B cell (primary cell): ENCODE measurements around the gene AGTPBP1. TPM values are rescaled to one million over a fixed set of nuclear protein-coding genes. Genes with fewer than 3 reads are reported as not detected.

Experiments used
- ATAC-seq: fragments of 200-7000 bp; cut with Tn5 transposase; one replicate; pipeline ENCODE4 v1.10.0; 2021; ENCODE audit warnings: low read depth, mild to moderate bottlenecking, moderate number of reproducible peaks, moderate library complexity
- CTCF ChIA-PET: fragments of 350-600 bp; sonication (Branson Sonifier 250); formaldehyde crosslinking; loops from one replicate; lab custom pipeline; 2021; ENCODE audit warnings: antibody characterized with exemption, inconsistent platforms; lab: Charles Lee
- POLR2A ChIA-PET: fragments of 350-600 bp; sonication (Branson Sonifier 250); formaldehyde crosslinking; loops from one replicate; lab custom pipeline; 2021; ENCODE audit warnings: antibody characterized with exemption; lab: Charles Lee
- DNase-seq: peaks from one replicate; pipeline ENCODE4 v3.0.0; 2013
- H2AFZ ChIP-seq: 2 replicates; pipeline ENCODE4 v1.6.1; 2012; ENCODE audit warnings: mild to moderate bottlenecking, low read depth, low read length; ENCODE audit not compliant: insufficient read depth, poor library complexity, severe bottlenecking
- H3K27ac ChIP-seq, 2 donors: 1 replicate in 1 of 2; 2 replicates in 1 of 2; pipeline ENCODE4 v1.5.1; 2012 to 2013; ENCODE audit warnings: low read length in 2 of 2, mild to moderate bottlenecking in 2 of 2, moderate library complexity in 1 of 2
- H3K27me3 ChIP-seq, 4 experiments: fragments of 200-600 bp in 1 of 4; sonication (generic) in 1 of 4; replicated peaks in 1 of 4; 1 replicate in 2 of 4; 2 replicates in 2 of 4; pipeline versions ENCODE4 v1.6.1 to v1.7.0; 2013 to 2016; ENCODE audit warnings: low read length in 3 of 4, mild to moderate bottlenecking in 2 of 4, mixed read lengths in 1 of 4, moderate library complexity in 1 of 4; ENCODE audit not compliant: insufficient read depth in 4 of 4, control insufficient read depth in 3 of 4; ENCODE audit errors: control extremely low read depth in 1 of 4
- H3K36me3 ChIP-seq, 2 experiments: replicated peaks in 1 of 2; 1 replicate in 1 of 2; 2 replicates in 1 of 2; pipeline versions ENCODE4 v1.6.1 to v1.7.1; 2013; ENCODE audit warnings: low read length in 1 of 2; ENCODE audit not compliant: insufficient read depth in 2 of 2, control insufficient read depth in 1 of 2; ENCODE audit errors: control extremely low read depth in 1 of 2, extremely low read depth in 1 of 2
- H3K4me1 ChIP-seq, 2 donors: fragments of 200-600 bp in 1 of 2; sonication (generic) in 1 of 2; 1 replicate in 1 of 2; 2 replicates in 1 of 2; pipeline versions ENCODE4 v1.5.1 to v1.6.1; 2013 to 2017; ENCODE audit warnings: low read length in 2 of 2; ENCODE audit not compliant: control insufficient read depth in 2 of 2, insufficient read depth in 2 of 2
- H3K4me2 ChIP-seq: replicated peaks from 2 replicates; pipeline ENCODE3; 2012; ENCODE audit warnings: mild to moderate bottlenecking, low read depth, low read length; ENCODE audit not compliant: poor library complexity, severe bottlenecking
- H3K4me3 ChIP-seq, 5 experiments: fragments of 200-600 bp in 1 of 5; sonication (generic) in 1 of 5; 1 replicate in 3 of 5; 2 replicates in 2 of 5; pipeline versions ENCODE4 v1.5.1 to v1.7.0; 2011 to 2016; ENCODE audit warnings: low read length in 4 of 5, mild to moderate bottlenecking in 4 of 5, low read depth in 2 of 5, control low read depth in 1 of 5, moderate library complexity in 1 of 5; ENCODE audit not compliant: insufficient read depth in 1 of 5; ENCODE audit errors: control extremely low read depth in 1 of 5, extremely low read depth in 1 of 5
- H3K79me2 ChIP-seq: fragments of 200-600 bp; sonication (generic); one replicate; pipeline ENCODE4 v1.6.0; 2016; ENCODE audit warnings: low read length; ENCODE audit not compliant: control insufficient read depth, insufficient read depth
- H3K9ac ChIP-seq: fragments of 200-600 bp; sonication (generic); 2 replicates; pipeline ENCODE4 v1.6.1; 2017; ENCODE audit warnings: mild to moderate bottlenecking, low read length, moderate library complexity
- H3K9me3 ChIP-seq, 3 donors: one replicate each; pipeline versions ENCODE4 v1.6.1 to v1.7.1; 2013; ENCODE audit warnings: low read length in 2 of 3; ENCODE audit not compliant: control insufficient read depth in 2 of 3, insufficient read depth in 1 of 3; ENCODE audit errors: control extremely low read depth in 1 of 3
- H4K20me1 ChIP-seq: 2 replicates; pipeline ENCODE4 v1.6.0; 2012; ENCODE audit warnings: mild to moderate bottlenecking, low read length; ENCODE audit not compliant: insufficient read depth, control insufficient read depth, poor library complexity, severe bottlenecking
- H3K27ac Mint-ChIP-seq: one replicate; pipeline ENCODE4 v1.8.0; 2021; ENCODE audit warnings: mixed read lengths
- H3K27me3 Mint-ChIP-seq: one replicate; pipeline ENCODE4 v1.8.0; 2021; ENCODE audit warnings: mixed read lengths
- H3K4me1 Mint-ChIP-seq: one replicate; pipeline ENCODE4 v1.8.0; 2021; ENCODE audit warnings: mixed read lengths
- H3K4me3 Mint-ChIP-seq: one replicate; pipeline ENCODE4 v1.8.0; 2021; ENCODE audit warnings: mixed read lengths
- H3K9me3 Mint-ChIP-seq: one replicate; pipeline ENCODE4 v1.8.0; 2022; ENCODE audit warnings: mixed read lengths; ENCODE audit not compliant: insufficient read depth
- EZH2 ChIP-seq: IDR thresholded peaks from 2 replicates; pipeline ENCODE4 v1.6.1; 2012; ENCODE audit warnings: borderline replicate concordance, low read depth, mild to moderate bottlenecking, moderate library complexity, low read length; ENCODE audit not compliant: insufficient read depth, poor library complexity, severe bottlenecking
- WGBS: methylation state at CpG from one replicate; pipeline ENCODE4 v1.1.5; 2013; ENCODE audit warnings: missing lambda C conversion rate; ENCODE audit not compliant: insufficient coverage; 5-methylcytosine and 5-hydroxymethylcytosine counted together
- intact Hi-C: fragments of 100-400 bp; cut with micrococcal nuclease; formaldehyde crosslinking; loops from one replicate; pipeline ENCODE4 v1.10.0; 2022
- polyA plus RNA-seq: library from polyadenylated mRNA; depleted of rRNA; stranded (reverse); fragments of >200 nt; gene quantifications from 2 replicates; pipeline ENCODE4 v1.2.3, GENCODE V29; 2012
- total RNA-seq, 2 donors: library from RNA; stranded (reverse); fragments of 120-200 nt in 1 of 2; gene quantifications; 1 replicate in 1 of 2; 2 replicates in 1 of 2; pipeline versions ENCODE4 v1.2.3 to v1.2.4, GENCODE V29; 2013 to 2022
- TF ChIP-seq, protein P1 (sequence below): fragments of 200-600 bp; IDR thresholded peaks from one replicate; pipeline ENCODE4 v1.8.0; 2022; ENCODE audit warnings: antibody characterized with exemption, mild to moderate bottlenecking

Gene AGTPBP1
- total and polyA plus RNA-seq, 2 donors (not counting 1 experiment from before 2014, with no cell fraction given) = 7.5 to 33.1 TPM

DNA sequence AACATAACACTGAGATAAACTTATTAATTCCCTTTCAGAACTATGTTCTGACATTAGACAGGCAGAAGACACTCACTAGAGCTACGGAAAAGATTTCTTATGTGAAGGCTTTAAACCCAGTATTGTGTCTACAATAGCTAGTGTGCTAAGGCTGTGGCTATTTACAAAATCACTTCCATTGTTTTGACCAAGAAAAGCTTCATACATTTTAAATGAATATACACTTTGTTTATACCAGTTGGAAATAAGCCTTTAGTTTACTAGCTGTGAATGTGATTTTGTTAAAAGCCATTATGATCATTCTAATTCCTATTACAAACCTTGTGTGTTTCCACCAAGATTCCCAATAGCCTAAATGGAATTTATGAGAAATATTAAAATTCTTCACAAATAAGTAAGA lies 83.0 kb downstream of the AGTPBP1 start:
- no peaks in the 10 kb centered on the region for H3K9me3 ChIP-seq
- H3K4me2 ChIP-seq = no peak overlapping the region
- DNase-seq (no peak), ATAC-seq (no peak)
- POLR2A ChIA-PET = no interaction called here
- H3K9ac ChIP-seq = no peak overlapping the region
- no peaks in the 10 kb centered on the region for H3K79me2 ChIP-seq
- H3K4me1 Mint-ChIP-seq = no peaks in the 10 kb centered on the region
- intact Hi-C loops = no loop called here
- no peak overlapping the region for H3K4me3 ChIP-seq
- CTCF ChIA-PET = interaction anchor here (1.0 to 1.3 kb wide), 2 partner anchors 13 to 39 kb away, joined by 3 to 4 read pairs; no protein-coding TSS in a partner anchor
- peaks cover 1 to 2% of the 10 kb centered on the region in 2 experiments for H3K36me3 ChIP-seq
- no peak overlapping the region for H3K27ac ChIP-seq
- no CpG with 5 or more reads among the region's 1 CpG for WGBS
- H3K27me3 Mint-ChIP-seq = no peaks in the 10 kb centered on the region
- no peak overlapping the region for H3K27ac Mint-ChIP-seq
- H3K27me3 ChIP-seq = no peaks in the 10 kb centered on the region
- no peaks in the 10 kb centered on the region for H3K4me1 ChIP-seq
- H3K9me3 Mint-ChIP-seq = no peaks in the 10 kb centered on the region
- H2AFZ ChIP-seq = no peak overlapping the region
- no peaks in the 10 kb centered on the region for H4K20me1 ChIP-seq
- H3K4me3 Mint-ChIP-seq = no peak overlapping the region
- TF ChIP-seq, protein P1, sequence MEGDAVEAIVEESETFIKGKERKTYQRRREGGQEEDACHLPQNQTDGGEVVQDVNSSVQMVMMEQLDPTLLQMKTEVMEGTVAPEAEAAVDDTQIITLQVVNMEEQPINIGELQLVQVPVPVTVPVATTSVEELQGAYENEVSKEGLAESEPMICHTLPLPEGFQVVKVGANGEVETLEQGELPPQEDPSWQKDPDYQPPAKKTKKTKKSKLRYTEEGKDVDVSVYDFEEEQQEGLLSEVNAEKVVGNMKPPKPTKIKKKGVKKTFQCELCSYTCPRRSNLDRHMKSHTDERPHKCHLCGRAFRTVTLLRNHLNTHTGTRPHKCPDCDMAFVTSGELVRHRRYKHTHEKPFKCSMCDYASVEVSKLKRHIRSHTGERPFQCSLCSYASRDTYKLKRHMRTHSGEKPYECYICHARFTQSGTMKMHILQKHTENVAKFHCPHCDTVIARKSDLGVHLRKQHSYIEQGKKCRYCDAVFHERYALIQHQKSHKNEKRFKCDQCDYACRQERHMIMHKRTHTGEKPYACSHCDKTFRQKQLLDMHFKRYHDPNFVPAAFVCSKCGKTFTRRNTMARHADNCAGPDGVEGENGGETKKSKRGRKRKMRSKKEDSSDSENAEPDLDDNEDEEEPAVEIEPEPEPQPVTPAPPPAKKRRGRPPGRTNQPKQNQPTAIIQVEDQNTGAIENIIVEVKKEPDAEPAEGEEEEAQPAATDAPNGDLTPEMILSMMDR = no peak
- no peak for TF ChIP-seq EZH2

DNA sequence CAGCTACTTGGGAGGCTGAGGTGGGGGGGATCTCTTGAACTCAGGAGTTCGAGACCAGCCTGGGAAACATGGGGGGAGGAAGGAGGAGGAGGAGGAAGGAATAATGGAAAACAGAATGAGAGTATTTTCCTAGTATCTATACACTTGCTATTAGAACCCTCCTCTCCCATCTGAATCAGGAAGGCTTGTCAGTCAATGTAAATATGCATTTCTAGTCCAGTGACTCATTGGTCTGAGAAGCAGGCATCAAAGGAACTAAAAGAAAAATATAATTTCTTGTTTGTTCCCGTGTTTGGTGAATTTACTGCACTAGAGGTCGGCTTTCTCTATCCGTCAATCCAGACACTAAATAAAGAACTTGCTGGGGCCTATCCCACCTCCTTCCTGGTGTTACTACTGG lies 88.6 kb downstream of the AGTPBP1 start:
- no peak overlapping the region for H3K27ac ChIP-seq
- peaks cover under 1 to 1% of the 10 kb centered on the region in 2 donors for H3K4me1 ChIP-seq
- H3K79me2 ChIP-seq = no peaks in the 10 kb centered on the region
- Mint-ChIP-seq H3K9me3 (no peaks in the 10 kb centered on the region), H3K27me3 (no peaks in the 10 kb centered on the region), H3K27ac (no peak overlapping the region), H3K4me3 (no peak overlapping the region), H3K4me1 (peaks cover 2% of the 10 kb centered on the region)
- no peak for ATAC-seq
- ChIA-PET POLR2A (no interaction called here), CTCF (interaction anchor here (0.5 kb wide), 1 partner anchor 19 kb away, joined by 3 read pairs; no protein-coding TSS in a partner anchor)
- H3K27me3 ChIP-seq = no peaks in the 10 kb centered on the region
- no peak overlapping the region for H3K4me2 ChIP-seq
- no CpG with 5 or more reads among the region's 4 CpGs for WGBS
- H2AFZ ChIP-seq = no peak overlapping the region
- no peak overlapping the region for H3K9ac ChIP-seq
- no peaks in the 10 kb centered on the region for H3K9me3 ChIP-seq
- DNase-seq = no peak
- intact Hi-C loops = no loop called here
- H3K4me3 ChIP-seq = no peak overlapping the region
- peaks cover 2 to 10% of the 10 kb centered on the region in 2 experiments for H3K36me3 ChIP-seq
- no peaks in the 10 kb centered on the region for H4K20me1 ChIP-seq
- TF ChIP-seq, protein P1 = no peak
- no peak for TF ChIP-seq EZH2
